HepG2 (cell line): ENCODE data around the gene ANKRD49. TPM values are rescaled to one million over a fixed set of nuclear protein-coding genes. Genes with fewer than 3 reads are reported as not detected.
A peak's percentile ranks its signal among the peaks of the same experiment; 100 is the strongest.

Experiments used
- ATAC-seq: fragments of 200-7000 bp; cut with Tn5 transposase; 3 replicates; pipeline ENCODE4 v1.9.1; 2020; ENCODE audit warnings: mild to moderate bottlenecking, moderate library complexity
- BruUV-seq: library from RNA; stranded (reverse); fragments of 400-500 nt; replicated peaks from 2 replicates; lab custom pipeline; 2021; lab: Mats Ljungman, UMichigan
- CTCF ChIA-PET: fragments of 300-600 bp; formaldehyde crosslinking; extraction: SDS; loops from one replicate; lab custom pipeline; 2021; ENCODE audit warnings: low total read pairs, inconsistent platforms, low intra/inter-chr PET ratio; lab: Yijun Ruan, JAX
- POLR2A ChIA-PET: fragments of 350-600 bp; sonication (Branson Sonifier 250); formaldehyde crosslinking; loops from one replicate; lab custom pipeline; 2020; ENCODE audit warnings: antibody characterized with exemption, inconsistent platforms; lab: Yijun Ruan, JAX
- DNase-seq: peaks from one replicate; pipeline ENCODE4 v3.0.0-alpha.2; 2015; ENCODE audit warnings: low spot score
- FAIRE-seq: peaks from 3 replicates; lab custom pipeline; 2011; peaks lifted over from hg19 to GRCh38; lab: Jason Lieb, UNC
- H2AFZ ChIP-seq: one replicate; pipeline ENCODE4 v1.6.1; 2011; ENCODE audit warnings: low read length, inconsistent platforms
- H3K27ac ChIP-seq: fragments of 300-600 bp; 3 replicates; pipeline ENCODE4 v1.8.0; 2011; ENCODE audit warnings: mixed run types, mild to moderate bottlenecking, mixed read lengths, low read length, inconsistent platforms; ENCODE audit not compliant: insufficient read depth; ENCODE audit errors: extremely low read length
- H3K27me3 ChIP-seq, 2 experiments: fragments of 200-600 bp in 1 of 2; 2 replicates in 1 of 2; 3 replicates in 1 of 2; pipeline versions ENCODE4 v1.6.0 to v1.8.0; 2011; ENCODE audit warnings: low read length in 2 of 2, mild to moderate bottlenecking in 2 of 2, moderate library complexity in 2 of 2, inconsistent platforms in 1 of 2; ENCODE audit not compliant: insufficient read depth in 2 of 2, control insufficient read depth in 1 of 2
- H3K36me3 ChIP-seq, 2 experiments: fragments of 200-600 bp in 1 of 2; replicated peaks in 1 of 2; 2 replicates in 1 of 2; 3 replicates in 1 of 2; pipeline versions ENCODE4 v1.5.1 to v1.8.0; 2011; ENCODE audit warnings: low read length in 2 of 2, inconsistent platforms in 1 of 2; ENCODE audit not compliant: insufficient read depth in 2 of 2, control insufficient read depth in 1 of 2
- H3K4me1 ChIP-seq: 2 replicates; pipeline ENCODE4 v1.5.1; 2012; ENCODE audit warnings: low read length, inconsistent platforms; ENCODE audit not compliant: insufficient read depth
- H3K4me2 ChIP-seq: 2 replicates; pipeline ENCODE4 v1.6.0; 2011; ENCODE audit warnings: low read depth, low read length, inconsistent platforms
- H3K4me3 ChIP-seq, 3 experiments: fragments of 200-600 bp in 1 of 3; sonication (generic), shearing (Covaris generic) in 1 of 3; replicated peaks in 1 of 3; 2 replicates each; pipeline ENCODE4 v1.5.1; 2011 to 2016; ENCODE audit warnings: low read length in 3 of 3, inconsistent platforms in 2 of 3, low read depth in 2 of 3, mild to moderate bottlenecking in 2 of 3, control low read depth in 1 of 3, mixed read lengths in 1 of 3; ENCODE audit not compliant: insufficient read depth in 1 of 3
- H3K79me2 ChIP-seq: one replicate; pipeline ENCODE4 v1.6.1; 2011; ENCODE audit warnings: low read length, inconsistent platforms; ENCODE audit not compliant: insufficient read depth
- H3K9ac ChIP-seq: 2 replicates; pipeline ENCODE4 v1.6.0; 2011; ENCODE audit warnings: mild to moderate bottlenecking, low read depth, low read length, inconsistent platforms; ENCODE audit not compliant: insufficient read depth
- H3K9me3 ChIP-seq: 2 replicates; pipeline ENCODE4 v1.5.1; 2012; ENCODE audit warnings: mild to moderate bottlenecking, low read length
- H4K20me1 ChIP-seq: 2 replicates; pipeline ENCODE4 v1.6.0; 2011; ENCODE audit warnings: inconsistent platforms, mild to moderate bottlenecking, low read length, moderate library complexity; ENCODE audit not compliant: insufficient read depth
- CCDC6 ChIP-seq: sonication (generic); formaldehyde crosslinking; IDR thresholded peaks from 2 replicates; pipeline ENCODE4 v1.8.1; 2022; ENCODE audit warnings: mild to moderate bottlenecking, missing genetic modification reagents, moderate library complexity
- GABPB1 ChIP-seq: IDR thresholded peaks from 2 replicates; pipeline ENCODE4 v1.6.1; 2016; ENCODE audit warnings: mild to moderate bottlenecking, missing genetic modification reagents, moderate library complexity, missing compliant biosample characterization
- MAFF ChIP-seq: IDR thresholded peaks from 2 replicates; pipeline ENCODE4 v1.6.1; 2011; ENCODE audit warnings: low read depth, low read length, improper control_type of control experiment
- MAFK ChIP-seq, 2 experiments: IDR thresholded peaks in 1 of 2; conservative IDR thresholded peaks in 1 of 2; 2 replicates each; pipeline ENCODE4 v1.6.1; 2011; ENCODE audit warnings: improper control_type of control experiment in 2 of 2, low read length in 2 of 2
- SETDB1 ChIP-seq: sonication (generic); formaldehyde crosslinking; IDR thresholded peaks from 2 replicates; pipeline ENCODE4 v1.5.1; 2020; ENCODE audit warnings: missing genetic modification reagents, mild to moderate bottlenecking, borderline replicate concordance
- SRSF9 ChIP-seq: fragments of 200-400 bp; formaldehyde crosslinking; IDR thresholded peaks from 2 replicates; pipeline ENCODE4 v1.6.1; 2018; ENCODE audit warnings: borderline replicate concordance, mild to moderate bottlenecking, low read depth, low read length; ENCODE audit not compliant: insufficient read depth, poor library complexity, severe bottlenecking
- ZFP1 ChIP-seq: IDR thresholded peaks from 2 replicates; pipeline ENCODE4 v1.6.1; 2016
- ZMAT3 ChIP-seq: sonication (generic); formaldehyde crosslinking; conservative IDR thresholded peaks from 2 replicates; pipeline ENCODE4 v1.7.0; 2021; ENCODE audit warnings: missing genetic modification reagents
- ZNF703 ChIP-seq: sonication (generic); formaldehyde crosslinking; IDR thresholded peaks from 2 replicates; pipeline ENCODE4 v1.5.1; 2020; ENCODE audit warnings: missing genetic modification reagents, mild to moderate bottlenecking, moderate library complexity, borderline replicate concordance
- WGBS: methylation state at CpG from one replicate; pipeline ENCODE4 v1.1.6; 2017; ENCODE audit warnings: low lambda C conversion rate; 5-methylcytosine and 5-hydroxymethylcytosine counted together
- in situ Hi-C: cut with HindIII; loops from 2 replicates; pipeline ENCODE4 v1.10.0; 2017; ENCODE audit warnings: low pct_unique_long_range_greater_than_20kb; ENCODE audit not compliant: extremely low pct_ligation_motif_present
- intact Hi-C: fragments of 100-400 bp; cut with micrococcal nuclease; formaldehyde crosslinking; loops from one replicate; pipeline ENCODE4 v1.10.0; 2022; ENCODE audit not compliant: unreplicated experiment
- polyA plus RNA-seq, 8 experiments: library from polyadenylated mRNA; depleted of rRNA in 3 of 8; stranded (reverse) in 7 of 8; unstranded in 1 of 8; fragments of >200 nt; fragmentation: Illumina TruSeq in 4 of 8; extraction: Trizol in 4 of 8; gene quantifications; 2 replicates each; pipeline versions ENCODE4 v1.2.1 to v1.2.3, GENCODE V29; 2011 to 2016; ENCODE audit warnings: low read depth in 4 of 8, missing spikeins in 1 of 8, mixed read lengths in 1 of 8; ENCODE audit not compliant: insufficient read depth in 1 of 8
- total RNA-seq, 5 experiments: library from RNA; depleted of rRNA; stranded (reverse); fragments of >200 nt; fragmentation: Illumina TruSeq; extraction: Trizol; gene quantifications; 2 replicates each; pipeline ENCODE4 v1.2.3, GENCODE V29; 2016; ENCODE audit warnings: low read depth in 1 of 5
- TF ChIP-seq, protein P1 (sequence below): sonication (generic); formaldehyde crosslinking; IDR thresholded peaks from 2 replicates; pipeline ENCODE4 v1.4.0; 2020; ENCODE audit warnings: missing genetic modification reagents

The ANKRD49 gene
- total and polyA plus RNA-seq, 2 of the 13 experiments (the other 11 are each of a cell fraction or from before 2014, with no cell fraction given), result 14.2 to 14.3 TPM

GRCh38 chr11:94445641-94446040 lies 48.1 kb upstream of the ANKRD49 start:
- no peak overlapping the region for H2AFZ ChIP-seq
- TF ChIP-seq ZMAT3 (CRISPR knock-in tag) (no peak), CCDC6 (no peak), MAFF (peak; percentile 88), MAFK (conservative IDR thresholded peaks at IDR 0.05 in 1 of 2, IDR thresholded peaks at IDR 0.05 in 1 of 2; ENCODE audit: low read length in 2 of 2) (peak; percentile 81 to 94)
- no peak overlapping the region for H3K27ac ChIP-seq
- intact Hi-C loops, result no loop called here
- H3K4me1 ChIP-seq, result no peaks in the 10 kb centered on the region
- H3K9me3 ChIP-seq, result no peaks in the 10 kb centered on the region
- BruUV-seq, result no TSS peak
- in situ Hi-C loops, result no loop called here
- H4K20me1 ChIP-seq, result no peaks in the 10 kb centered on the region
- no peaks in the 10 kb centered on the region for H3K27me3 ChIP-seq
- no peak overlapping the region for H3K4me3 ChIP-seq
- peaks cover 4 to 18% of the 10 kb centered on the region in 2 experiments for H3K36me3 ChIP-seq
- WGBS, result 95% methylated on average over 1 of the region's 1 CpG
- FAIRE-seq (no peak), ATAC-seq (no peak), DNase-seq (no peak)
- no peak overlapping the region for H3K4me2 ChIP-seq
- no peaks in the 10 kb centered on the region for H3K79me2 ChIP-seq
- POLR2A ChIA-PET, result no interaction called here
- no peak overlapping the region for H3K9ac ChIP-seq
- CTCF ChIA-PET, result no interaction called here

- WGBS, result 95% methylated on average over 4 of the region's 4 CpGs
- Histone ChIP-seq H3K4me1 (no peaks in the 10 kb centered on the region), H4K20me1 (no peaks in the 10 kb centered on the region), H3K79me2 (no peaks in the 10 kb centered on the region), H3K36me3 (peaks cover 4 to 18% of the 10 kb centered on the region in 2 experiments; a peak in 3 of 5 replicates), H3K27ac (no peak overlapping the region), H2AFZ (no peak overlapping the region), H3K27me3 (no peaks in the 10 kb centered on the region), H3K9me3 (no peaks in the 10 kb centered on the region), H3K9ac (no peak overlapping the region), H3K4me3 (no peak overlapping the region), H3K4me2 (no peak overlapping the region)
- FAIRE-seq (no peak), ATAC-seq (no peak), DNase-seq (no peak)
- in situ Hi-C loops (no loop called here), intact Hi-C loops (no loop called here)
- TF ChIP-seq GABPB1 (CRISPR knock-in tag) (no peak), SRSF9 (no peak), ZFP1 (CRISPR knock-in tag) (no peak), SETDB1 (CRISPR knock-in tag) (no peak), ZNF703 (CRISPR knock-in tag) (no peak)
- TF ChIP-seq, protein P1, sequence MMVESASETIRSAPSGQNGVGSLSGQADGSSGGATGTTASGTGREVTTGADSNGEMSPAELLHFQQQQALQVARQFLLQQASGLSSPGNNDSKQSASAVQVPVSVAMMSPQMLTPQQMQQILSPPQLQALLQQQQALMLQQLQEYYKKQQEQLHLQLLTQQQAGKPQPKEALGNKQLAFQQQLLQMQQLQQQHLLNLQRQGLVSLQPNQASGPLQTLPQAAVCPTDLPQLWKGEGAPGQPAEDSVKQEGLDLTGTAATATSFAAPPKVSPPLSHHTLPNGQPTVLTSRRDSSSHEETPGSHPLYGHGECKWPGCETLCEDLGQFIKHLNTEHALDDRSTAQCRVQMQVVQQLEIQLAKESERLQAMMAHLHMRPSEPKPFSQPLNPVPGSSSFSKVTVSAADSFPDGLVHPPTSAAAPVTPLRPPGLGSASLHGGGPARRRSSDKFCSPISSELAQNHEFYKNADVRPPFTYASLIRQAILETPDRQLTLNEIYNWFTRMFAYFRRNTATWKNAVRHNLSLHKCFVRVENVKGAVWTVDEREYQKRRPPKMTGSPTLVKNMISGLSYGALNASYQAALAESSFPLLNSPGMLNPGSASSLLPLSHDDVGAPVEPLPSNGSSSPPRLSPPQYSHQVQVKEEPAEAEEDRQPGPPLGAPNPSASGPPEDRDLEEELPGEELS (CRISPR knock-in tag), result no peak
- ChIA-PET POLR2A (no interaction called here), CTCF (no interaction called here)
- BruUV-seq, result no TSS peak
Observed at GRCh38 chr11:94447149-94447548, 46.6 kb upstream of the ANKRD49 start.
